ENCODE results near the gene FHOD3.
"Not testable (repeated sequence)": the region's sequence is repeated elsewhere in the genome, so short reads cannot be mapped to it uniquely, and the experiment has no call there.

FHOD3 gene

GRCh38 chr18:36451454-36452251, 154.1 kb downstream of the FHOD3 start:
- DNase-seq (ENCODE audit: low read depth): no peak

DNA sequence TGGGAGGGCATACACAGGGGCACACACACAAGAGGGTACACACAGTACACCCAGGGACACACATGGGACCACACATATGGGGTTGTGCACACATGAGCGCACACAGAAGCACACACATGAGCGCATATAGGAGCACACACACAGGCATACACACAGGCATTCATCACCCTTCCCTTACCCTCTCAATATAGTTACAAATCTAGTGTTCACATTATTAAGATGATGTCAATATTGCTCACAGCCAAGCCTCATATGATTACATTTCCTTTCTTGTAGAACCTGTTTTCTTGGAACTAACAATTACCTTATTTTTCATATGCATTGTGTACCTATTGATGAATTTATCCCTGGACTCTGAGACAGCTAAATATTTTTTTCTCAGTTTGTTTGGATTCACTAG, 156.7 kb downstream of the FHOD3 start:
- DNase-seq (ENCODE audit: low read depth): no peak

DNA sequence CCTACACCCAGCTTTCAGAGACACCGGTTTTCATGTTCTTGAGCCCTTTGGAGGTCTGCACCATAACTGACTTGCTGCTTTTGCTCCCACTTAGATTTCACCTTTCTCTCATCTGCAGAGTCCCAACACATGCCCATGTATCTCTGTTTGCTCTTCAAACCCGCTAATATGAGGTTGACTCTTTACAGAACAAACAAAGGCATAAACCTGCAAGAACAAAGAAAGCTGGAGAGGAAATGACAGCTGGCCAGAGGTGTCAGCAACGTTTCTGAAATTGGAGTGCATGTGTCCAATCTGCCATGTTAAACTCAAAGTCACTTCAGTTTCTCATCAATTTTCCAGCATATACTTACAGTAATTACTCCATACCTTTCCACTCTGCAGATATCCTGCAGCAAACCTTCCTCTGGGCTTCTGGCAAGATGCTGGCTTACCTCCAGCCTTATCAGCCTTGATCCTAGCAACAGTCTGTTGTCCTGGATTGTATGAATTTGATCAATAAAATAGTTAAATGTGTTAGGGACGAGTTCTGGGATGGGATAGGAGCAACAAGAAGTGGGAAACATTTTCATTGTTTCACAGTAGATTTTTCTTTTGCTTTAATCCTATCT, 157.4 kb downstream of the FHOD3 start:
- DNase-seq (ENCODE audit: low read depth): no peak

- no peak for DNase-seq (ENCODE audit: low read depth)
Measured at GRCh38 chr18:36455931-36456330, 158.4 kb downstream of the FHOD3 start.

- DNase-seq (ENCODE audit: low read depth): no peak
Measured at GRCh38 chr18:36456622-36457021, 159.1 kb downstream of the FHOD3 start.

GRCh38 chr18:36457683-36458082, 160.2 kb downstream of the FHOD3 start:
- no peak for DNase-seq (ENCODE audit: low read depth)

DNA sequence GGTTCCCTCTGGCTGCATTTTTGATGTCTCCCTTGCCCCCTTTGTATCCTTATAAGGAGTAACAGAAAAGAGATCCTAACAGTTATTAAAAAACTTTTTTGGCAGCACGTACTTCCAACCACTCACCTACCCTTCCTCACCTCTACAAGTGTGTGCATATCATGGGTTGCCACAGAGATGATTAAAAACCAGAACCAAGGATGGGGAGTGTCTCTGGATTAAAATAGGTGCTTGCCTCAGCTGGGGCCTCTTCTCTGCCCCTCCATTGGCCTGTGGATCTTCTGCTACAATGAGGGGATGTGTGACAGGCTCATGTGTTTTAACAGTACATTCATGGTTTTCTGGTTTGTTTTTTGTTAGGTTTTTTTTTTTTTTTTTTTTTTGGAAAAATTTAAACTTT, 160.8 kb downstream of the FHOD3 start:
- no peak for DNase-seq (ENCODE audit: low read depth)

- DNase-seq (ENCODE audit: low read depth): no peak
Measured at GRCh38 chr18:36459203-36459602, 161.7 kb downstream of the FHOD3 start.

GRCh38 chr18:36459786-36460185, 162.3 kb downstream of the FHOD3 start:
- no peak for DNase-seq (ENCODE audit: low read depth)

DNA sequence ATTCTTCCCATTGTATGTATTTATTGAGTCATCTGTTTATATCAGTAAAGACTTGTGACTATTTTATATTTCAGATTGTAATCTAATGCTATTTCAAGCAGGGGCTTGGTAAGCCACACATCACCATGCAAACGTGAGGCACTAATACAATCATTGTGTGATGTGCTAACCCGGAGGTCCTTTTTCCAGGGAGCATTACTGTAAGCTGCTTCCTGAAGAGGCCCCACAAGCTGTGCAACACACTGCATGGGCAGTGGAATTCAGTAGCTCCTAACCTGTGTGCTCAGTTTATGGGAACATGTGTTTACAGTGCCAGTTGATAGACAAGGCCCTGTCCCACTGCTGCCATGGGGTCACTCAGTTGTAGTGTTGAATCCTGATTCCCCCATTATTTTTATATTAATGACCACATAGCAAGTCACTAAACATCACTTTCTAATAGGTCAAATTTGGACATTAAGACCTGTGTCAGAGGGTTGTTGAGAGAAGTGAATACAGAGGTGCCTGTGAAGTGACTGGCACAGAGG, 162.9 kb downstream of the FHOD3 start:
- DNase-seq (ENCODE audit: low read depth): no peak

DNA sequence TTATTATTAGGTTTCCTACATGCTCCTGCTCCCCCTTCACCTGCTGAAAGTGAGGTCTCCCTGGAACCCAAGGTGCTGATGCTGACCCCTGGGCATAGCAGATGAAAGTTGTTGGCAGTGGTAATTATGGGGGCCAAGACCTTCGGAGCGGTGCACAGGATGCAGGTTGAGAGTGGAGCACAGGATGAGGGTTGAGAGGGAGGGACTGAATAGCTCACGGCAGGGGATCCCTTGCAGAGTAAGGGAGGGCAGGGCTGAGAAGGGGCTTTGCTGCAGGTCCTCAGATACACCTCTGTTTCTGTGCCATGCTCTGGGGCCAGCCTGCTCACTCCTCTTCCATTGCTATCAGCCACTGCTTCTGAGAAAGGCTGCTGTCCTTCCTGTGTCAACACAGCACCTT, 163.3 kb downstream of the FHOD3 start:
- DNase-seq (ENCODE audit: low read depth): no peak

DNA sequence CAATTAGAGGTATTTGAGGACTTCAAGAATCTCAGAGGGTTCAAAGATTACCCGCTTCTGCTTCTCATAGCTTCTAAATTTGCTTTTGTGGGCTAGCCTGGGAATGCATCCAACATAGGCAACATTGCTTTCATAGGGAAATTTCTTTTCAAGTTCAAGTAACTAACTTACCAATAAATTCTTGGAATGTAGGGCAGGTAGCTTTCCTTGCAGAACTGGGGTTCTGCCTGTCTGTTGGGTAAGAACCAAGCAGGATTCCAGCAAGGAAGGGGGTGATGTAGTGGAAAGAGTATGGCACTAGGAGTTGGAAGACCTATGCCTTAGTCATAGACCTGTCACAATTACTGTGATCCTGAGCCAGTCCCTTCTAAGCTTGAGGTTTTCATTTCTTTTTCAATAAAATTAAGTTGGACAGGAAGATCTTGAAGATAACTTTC, 164.1 kb downstream of the FHOD3 start:
- no peak for DNase-seq (ENCODE audit: low read depth)

- DNase-seq (ENCODE audit: low read depth): not testable (repeated sequence)
Measured at GRCh38 chr18:36463516-36463915, 166.0 kb downstream of the FHOD3 start.

DNA sequence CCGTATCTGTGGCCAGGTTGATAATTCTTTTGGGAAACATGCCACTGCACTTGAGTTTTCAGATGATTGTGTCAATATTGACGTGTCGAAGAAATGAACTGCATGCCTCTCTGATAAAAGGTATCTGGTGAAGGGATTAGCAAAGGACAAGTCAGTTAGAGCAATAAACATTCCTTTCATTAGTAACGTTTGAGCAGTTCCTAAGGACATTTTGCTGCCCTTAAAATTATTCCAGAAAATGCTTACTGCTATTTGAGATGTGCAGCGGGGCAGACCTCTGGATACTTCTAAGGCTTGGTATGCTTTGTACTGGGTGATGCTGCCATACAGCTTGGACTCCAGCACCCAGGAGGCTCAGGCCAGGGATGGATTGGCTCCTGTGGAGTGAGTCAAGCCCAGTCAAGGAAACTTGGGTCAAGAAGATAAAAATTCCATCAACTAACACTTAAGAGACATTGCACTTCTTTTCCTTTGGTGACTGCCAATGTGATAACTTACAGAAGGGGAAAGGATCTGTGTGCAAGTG, 166.7 kb downstream of the FHOD3 start:
- DNase-seq (ENCODE audit: low read depth): no peak

GRCh38 chr18:36465276-36465675, 167.8 kb downstream of the FHOD3 start:
- DNase-seq (ENCODE audit: low read depth): no peak

GRCh38 chr18:36465970-36466369, 168.5 kb downstream of the FHOD3 start:
- no peak for DNase-seq (ENCODE audit: low read depth)

GRCh38 chr18:36467614-36468013, 170.1 kb downstream of the FHOD3 start:
- no peak for DNase-seq (ENCODE audit: low read depth)

DNA sequence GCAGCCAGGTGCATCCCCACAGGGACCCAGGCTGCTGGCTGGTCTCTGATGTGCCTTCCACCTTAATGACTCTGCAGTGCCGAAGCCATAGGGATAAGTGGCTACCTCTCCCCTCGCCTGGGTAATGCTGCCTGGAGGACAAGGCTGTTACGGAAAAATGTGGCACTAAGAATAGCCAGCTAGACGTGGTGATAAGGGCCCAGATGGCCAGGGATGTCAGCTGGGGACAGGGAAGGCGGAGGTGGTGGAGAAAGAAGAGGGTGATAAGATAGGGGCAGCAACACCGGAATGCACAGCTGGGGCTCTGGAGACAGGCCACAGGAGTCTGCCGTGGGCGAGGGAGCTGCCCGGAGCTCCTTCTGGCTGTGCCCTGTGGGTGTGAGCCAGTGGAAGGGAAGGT, 170.6 kb downstream of the FHOD3 start:
- no peak for DNase-seq (ENCODE audit: low read depth)

DNA sequence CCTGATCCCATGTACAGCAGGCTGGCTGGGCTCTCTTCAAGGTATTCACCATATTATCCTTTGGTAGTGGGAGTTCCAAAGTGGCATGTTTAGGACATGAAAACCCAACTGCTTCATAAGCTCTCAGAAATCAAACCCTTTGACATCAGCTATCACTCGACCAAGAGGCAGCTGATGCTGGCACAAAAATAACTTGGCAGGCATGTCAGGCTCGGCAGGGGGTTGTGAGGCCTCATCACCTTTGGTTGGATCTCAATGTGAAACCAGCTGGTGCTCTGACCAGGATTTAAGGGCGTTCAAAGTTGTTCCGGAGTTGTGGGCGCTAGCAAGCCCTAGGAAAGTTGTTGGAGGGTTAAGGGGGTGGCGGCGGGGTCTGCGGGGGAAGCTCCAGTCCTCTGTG, 171.9 kb downstream of the FHOD3 start:
- DNase-seq (ENCODE audit: low read depth): no peak

DNA sequence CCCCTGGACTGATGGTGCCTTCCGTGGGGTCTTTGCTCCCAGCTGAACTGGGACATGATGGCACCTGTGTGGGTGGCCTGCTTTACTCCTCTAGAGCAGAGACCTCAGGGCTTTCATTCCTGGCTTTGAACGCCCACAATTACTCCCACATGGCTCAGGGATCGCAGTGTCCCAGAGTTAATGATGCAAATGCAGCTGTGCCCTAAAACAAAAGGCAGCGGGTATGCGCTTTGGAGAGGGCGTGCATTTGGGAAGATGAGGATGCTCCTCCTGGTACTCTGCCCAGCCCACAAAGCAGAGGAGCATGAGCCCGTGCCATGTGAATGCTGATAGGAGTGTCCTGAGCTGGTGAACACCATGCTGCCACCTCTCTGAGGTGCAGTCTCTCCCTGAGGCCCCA, 173.4 kb downstream of the FHOD3 start:
- no peak for DNase-seq (ENCODE audit: low read depth)

- no peak for DNase-seq (ENCODE audit: low read depth)
Measured at GRCh38 chr18:36471393-36471792, 173.9 kb downstream of the FHOD3 start.

DNA sequence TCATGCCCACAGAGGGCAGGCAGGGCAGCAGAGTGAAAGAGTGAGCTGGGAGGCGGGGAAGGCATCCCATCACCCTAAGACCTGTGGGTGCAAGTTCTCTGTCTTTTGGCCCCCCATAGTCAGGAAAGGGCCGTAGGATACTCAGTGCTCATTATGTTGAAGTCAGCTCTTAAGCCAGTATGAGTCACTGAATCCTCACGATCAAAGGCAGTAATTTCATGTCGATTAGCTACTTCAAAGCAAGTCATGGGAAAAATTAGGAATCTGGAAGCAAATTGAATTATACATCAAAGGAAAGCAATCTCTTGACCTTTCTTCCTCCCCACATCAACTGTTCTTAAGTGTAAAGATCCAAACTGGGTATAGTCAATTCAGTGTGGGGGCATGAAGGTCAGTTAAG, 178.9 kb downstream of the FHOD3 start:
- no peak for DNase-seq (ENCODE audit: low read depth)

- DNase-seq (ENCODE audit: low read depth): no peak
Measured at GRCh38 chr18:36477776-36478175, 180.3 kb downstream of the FHOD3 start.
